H9 (cell line): ENCODE measurements around the gene FANCC. TPM values are rescaled to one million over a fixed set of nuclear protein-coding genes. Genes with fewer than 3 reads are reported as not detected.

ENCODE experiments used
- DNase-seq: peaks from one replicate; pipeline ENCODE4 v3.0.0-alpha.2; 2017
- H2AFZ ChIP-seq: one replicate; pipeline ENCODE4 v1.6.1; 2013; ENCODE audit warnings: mild to moderate bottlenecking, low read length, control low read depth, moderate library complexity
- H2AK5ac ChIP-seq: 2 replicates; pipeline ENCODE4 v1.6.1; 2013; ENCODE audit warnings: low read length, control low read depth, mixed read lengths; ENCODE audit not compliant: insufficient read length
- H2BK120ac ChIP-seq: one replicate; pipeline ENCODE4 v1.6.1; 2013; ENCODE audit warnings: low read depth, mild to moderate bottlenecking, low read length, control low read depth, inconsistent platforms; ENCODE audit not compliant: poor library complexity, severe bottlenecking
- H2BK12ac ChIP-seq: 2 replicates; pipeline ENCODE4 v1.6.1; 2013; ENCODE audit warnings: low read length, control low read depth, mixed read lengths, low read depth; ENCODE audit not compliant: insufficient read length
- H2BK15ac ChIP-seq: 2 replicates; pipeline ENCODE4 v1.6.1; 2013; ENCODE audit warnings: low read depth, low read length, control low read depth
- H2BK20ac ChIP-seq: one replicate; pipeline ENCODE4 v1.6.1; 2013; ENCODE audit warnings: low read depth, mild to moderate bottlenecking, low read length, control low read depth, inconsistent platforms; ENCODE audit not compliant: poor library complexity, severe bottlenecking
- H2BK5ac ChIP-seq: 2 replicates; pipeline ENCODE4 v1.6.1; 2013; ENCODE audit warnings: low read length, control low read depth, mixed read lengths; ENCODE audit not compliant: insufficient read length
- H3K14ac ChIP-seq: 2 replicates; pipeline ENCODE4 v1.6.1; 2013; ENCODE audit warnings: low read length, control low read depth; ENCODE audit not compliant: insufficient read depth
- H3K18ac ChIP-seq: 2 replicates; pipeline ENCODE4 v1.6.1; 2013; ENCODE audit warnings: low read depth, mild to moderate bottlenecking, mixed read lengths, low read length, control low read depth; ENCODE audit not compliant: insufficient read length
- H3K23ac ChIP-seq: 2 replicates; pipeline ENCODE4 v1.6.1; 2013; ENCODE audit warnings: low read length, control low read depth, mixed read lengths, low read depth; ENCODE audit not compliant: insufficient read length
- H3K23me2 ChIP-seq: 2 replicates; pipeline ENCODE4 v1.6.1; 2013; ENCODE audit warnings: low read depth, mild to moderate bottlenecking, mixed read lengths, low read length, control low read depth; ENCODE audit not compliant: insufficient read length, poor library complexity, severe bottlenecking
- H3K27ac ChIP-seq: 2 replicates; pipeline ENCODE4 v1.5.1; 2013; ENCODE audit warnings: low read length, control low read depth, mixed read lengths, low read depth; ENCODE audit not compliant: insufficient read length
- H3K27me3 ChIP-seq: 2 replicates; pipeline ENCODE4 v1.6.1; 2013; ENCODE audit warnings: low read length, control low read depth, inconsistent platforms; ENCODE audit not compliant: insufficient read depth
- H3K4ac ChIP-seq: 2 replicates; pipeline ENCODE4 v1.6.1; 2013; ENCODE audit warnings: low read depth, mild to moderate bottlenecking, control low read depth, inconsistent platforms, low read length, moderate library complexity
- H3K4me1 ChIP-seq: 2 replicates; pipeline ENCODE4 v1.6.1; 2013; ENCODE audit warnings: low read length, control low read depth, inconsistent platforms; ENCODE audit not compliant: insufficient read depth
- H3K4me2 ChIP-seq: 2 replicates; pipeline ENCODE4 v1.6.1; 2013; ENCODE audit warnings: low read length, control low read depth, mixed read lengths; ENCODE audit not compliant: insufficient read length, insufficient read depth
- H3K56ac ChIP-seq: 2 replicates; pipeline ENCODE4 v1.6.1; 2013; ENCODE audit warnings: low read depth, mild to moderate bottlenecking, mixed read lengths, low read length, control low read depth; ENCODE audit not compliant: insufficient read length
- H3K79me1 ChIP-seq: 2 replicates; pipeline ENCODE4 v1.6.1; 2013; ENCODE audit warnings: low read depth, mild to moderate bottlenecking, moderate library complexity, low read length, control low read depth, inconsistent platforms; ENCODE audit not compliant: insufficient read depth, poor library complexity, severe bottlenecking
- H3K79me2 ChIP-seq: 2 replicates; pipeline ENCODE4 v1.6.1; 2013; ENCODE audit warnings: low read length, control low read depth, inconsistent platforms; ENCODE audit not compliant: insufficient read depth
- H3K9ac ChIP-seq: 2 replicates; pipeline ENCODE4 v1.6.1; 2013; ENCODE audit warnings: low read length, control low read depth, mixed read lengths; ENCODE audit not compliant: insufficient read length; ENCODE audit errors: extremely low read depth
- H3K9me3 ChIP-seq: one replicate; pipeline ENCODE4 v1.6.1; 2013; ENCODE audit warnings: low read depth, low read length, inconsistent platforms; ENCODE audit not compliant: control insufficient read depth
- H3T11ph ChIP-seq: one replicate; pipeline ENCODE4 v1.6.1; 2013; ENCODE audit warnings: mild to moderate bottlenecking, low read length, control low read depth, inconsistent platforms
- H4K20me1 ChIP-seq: one replicate; pipeline ENCODE4 v1.6.1; 2013; ENCODE audit not compliant: control insufficient read depth, insufficient read length, insufficient read depth
- H4K5ac ChIP-seq: 2 replicates; pipeline ENCODE4 v1.6.1; 2013; ENCODE audit warnings: low read depth, mild to moderate bottlenecking, mixed read lengths, low read length, control low read depth; ENCODE audit not compliant: insufficient read length
- H4K8ac ChIP-seq: replicated peaks from 2 replicates; pipeline ENCODE4 v1.6.1; 2013; ENCODE audit warnings: low read length, control low read depth, mixed read lengths, low read depth; ENCODE audit not compliant: insufficient read length
- H4K91ac ChIP-seq: 2 replicates; pipeline ENCODE4 v1.6.1; 2013; ENCODE audit warnings: low read depth, mild to moderate bottlenecking, moderate library complexity, mixed read lengths, low read length, control low read depth; ENCODE audit not compliant: insufficient read length
- H3K27ac Mint-ChIP-seq, 3 experiments: 2 replicates in 2 of 3; 3 replicates in 1 of 3; pipeline ENCODE4 v1.8.0; 2020 to 2021; ENCODE audit warnings: mixed read lengths in 3 of 3, mild to moderate bottlenecking in 1 of 3, moderate library complexity in 1 of 3
- H3K27me3 Mint-ChIP-seq: 2 replicates; pipeline ENCODE4 v1.8.0; 2021; ENCODE audit warnings: low read depth, mild to moderate bottlenecking, moderate library complexity, mixed read lengths
- H3K36me3 Mint-ChIP-seq, 3 experiments: 2 replicates in 2 of 3; 3 replicates in 1 of 3; pipeline ENCODE4 v1.8.0; 2020 to 2021; ENCODE audit warnings: low read depth in 3 of 3, mixed read lengths in 3 of 3; ENCODE audit not compliant: insufficient read depth in 1 of 3
- H3K4me1 Mint-ChIP-seq, 2 experiments: 2 replicates each; pipeline ENCODE4 v1.8.0; 2020; ENCODE audit warnings: mixed read lengths in 2 of 2
- H3K4me3 Mint-ChIP-seq, 2 experiments: 2 replicates in 1 of 2; 3 replicates in 1 of 2; pipeline ENCODE4 v1.8.0; 2020 to 2021; ENCODE audit warnings: mild to moderate bottlenecking in 2 of 2, mixed read lengths in 2 of 2, moderate library complexity in 1 of 2
- H3K9me3 Mint-ChIP-seq, 2 experiments: 2 replicates in 1 of 2; 3 replicates in 1 of 2; pipeline ENCODE4 v1.8.0; 2020; ENCODE audit warnings: mild to moderate bottlenecking in 2 of 2, mixed read lengths in 2 of 2, moderate library complexity in 1 of 2
- WGBS: extraction: QIAGEN DNeasy Blood & Tissue Kit; methylation state at CpG from one replicate; pipeline ENCODE4 v1.1.7; 2013; ENCODE audit warnings: missing lambda C conversion rate, low lambda C conversion rate, mixed read lengths; ENCODE audit not compliant: insufficient read length; ENCODE audit errors: extremely low coverage; 5-methylcytosine and 5-hydroxymethylcytosine counted together
- total RNA-seq: library from RNA; stranded (reverse); gene quantifications from 2 replicates; pipeline ENCODE4 v1.2.1, GENCODE V29; 2021
- TF ChIP-seq, protein P1 (sequence below): fragments of 200-600 bp; sonication (generic); conservative IDR thresholded peaks from 3 replicates; pipeline ENCODE4 v1.8.0; 2021; ENCODE audit warnings: antibody characterized with exemption, mild to moderate bottlenecking

The FANCC gene
- total RNA-seq, 1 experiment from 2014 or later, result 14.6 TPM

DNA sequence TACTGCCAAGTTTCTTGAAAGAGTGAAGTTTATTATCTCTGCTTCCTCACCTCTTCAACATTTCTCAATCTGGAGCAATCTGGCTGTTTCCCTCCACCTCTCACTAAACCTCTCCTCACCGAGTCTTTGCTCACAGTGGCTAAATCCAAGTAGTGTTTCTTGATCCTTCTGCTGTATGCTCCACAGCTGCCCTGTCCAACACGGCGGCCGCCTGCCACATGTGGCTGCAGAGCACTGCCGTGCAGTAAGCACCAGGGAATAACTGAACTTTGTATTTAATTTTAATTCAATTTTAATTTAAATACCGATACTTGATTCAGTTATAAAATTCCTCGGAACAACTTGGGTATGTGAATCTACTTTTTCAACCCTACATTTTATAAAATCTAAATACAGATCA lies 80.2 kb downstream of the FANCC start:
- Histone ChIP-seq H3K56ac (no peak overlapping the region), H3K27me3 (no peaks in the 10 kb centered on the region), H2BK20ac (no peak overlapping the region), H3K18ac (no peak overlapping the region), H3K23me2 (no peaks in the 10 kb centered on the region), H3K14ac (no peak overlapping the region), H2BK12ac (no peak overlapping the region), H4K91ac (no peak overlapping the region), H4K8ac (no peak overlapping the region), H3K9ac (no peak overlapping the region), H3K79me2 (no peaks in the 10 kb centered on the region), H4K5ac (no peak overlapping the region), H3K4me1 (no peaks in the 10 kb centered on the region), H2BK5ac (no peak overlapping the region), H3K4ac (no peak overlapping the region), H2AFZ (no peak overlapping the region), H3K27ac (no peak overlapping the region), H2BK120ac (no peak overlapping the region), H3K4me2 (no peak overlapping the region), H2BK15ac (no peak overlapping the region), H4K20me1 (no peaks in the 10 kb centered on the region), H3K23ac (no peak overlapping the region), H3K79me1 (no peaks in the 10 kb centered on the region), H2AK5ac (no peak overlapping the region), H3K9me3 (no peaks in the 10 kb centered on the region), H3T11ph (no peak overlapping the region)
- H3K4me1 Mint-ChIP-seq, result no peaks in the 10 kb centered on the region
- no peak overlapping the region; a peak in 1 of 7 replicates for H3K27ac Mint-ChIP-seq
- TF ChIP-seq, protein P1, sequence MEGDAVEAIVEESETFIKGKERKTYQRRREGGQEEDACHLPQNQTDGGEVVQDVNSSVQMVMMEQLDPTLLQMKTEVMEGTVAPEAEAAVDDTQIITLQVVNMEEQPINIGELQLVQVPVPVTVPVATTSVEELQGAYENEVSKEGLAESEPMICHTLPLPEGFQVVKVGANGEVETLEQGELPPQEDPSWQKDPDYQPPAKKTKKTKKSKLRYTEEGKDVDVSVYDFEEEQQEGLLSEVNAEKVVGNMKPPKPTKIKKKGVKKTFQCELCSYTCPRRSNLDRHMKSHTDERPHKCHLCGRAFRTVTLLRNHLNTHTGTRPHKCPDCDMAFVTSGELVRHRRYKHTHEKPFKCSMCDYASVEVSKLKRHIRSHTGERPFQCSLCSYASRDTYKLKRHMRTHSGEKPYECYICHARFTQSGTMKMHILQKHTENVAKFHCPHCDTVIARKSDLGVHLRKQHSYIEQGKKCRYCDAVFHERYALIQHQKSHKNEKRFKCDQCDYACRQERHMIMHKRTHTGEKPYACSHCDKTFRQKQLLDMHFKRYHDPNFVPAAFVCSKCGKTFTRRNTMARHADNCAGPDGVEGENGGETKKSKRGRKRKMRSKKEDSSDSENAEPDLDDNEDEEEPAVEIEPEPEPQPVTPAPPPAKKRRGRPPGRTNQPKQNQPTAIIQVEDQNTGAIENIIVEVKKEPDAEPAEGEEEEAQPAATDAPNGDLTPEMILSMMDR, result no peak
- peaks cover 0 to 2% (median 0%) of the 10 kb centered on the region in 3 experiments; a peak in 3 of 7 replicates for H3K36me3 Mint-ChIP-seq
- no peak overlapping the region for H3K4me3 Mint-ChIP-seq
- DNase-seq, result no peak
- H3K9me3 Mint-ChIP-seq, result no peaks in the 10 kb centered on the region
- WGBS, result no CpG with 5 or more reads among the region's 7 CpGs
- no peaks in the 10 kb centered on the region for H3K27me3 Mint-ChIP-seq
